Vagina (tissue), 2 donors: ENCODE results near the gene EFCC1.

Experiments
- CTCF ChIP-seq, 3 experiments: fragments of 450-650 bp in 2 of 3; fragments of 200-600 bp in 1 of 3; sonication (generic) in 1 of 3; IDR thresholded peaks; one replicate each; pipeline ENCODE4 v1.5.1; 2017 to 2019; ENCODE audit warnings: antibody characterized with exemption in 3 of 3, mild to moderate bottlenecking in 2 of 3, moderate library complexity in 2 of 3
- POLR2A ChIP-seq, 2 donors: fragments of 450-650 bp; IDR thresholded peaks; one replicate each; pipeline ENCODE4 v1.6.1; 2017; ENCODE audit warnings: antibody characterized with exemption in 2 of 2, mild to moderate bottlenecking in 2 of 2, moderate library complexity in 2 of 2

GRCh38 chr3:129030611-129031010, 29.5 kb downstream of the EFCC1 start:
- TF ChIP-seq CTCF (IDR thresholded peaks at IDR 0.05), result no peak
- no peak for TF ChIP-seq POLR2A (IDR thresholded peaks at IDR 0.05)
